Activated T-cell treated with anti-CD3 and anti-CD28 coated beads, Interleukin-2, amount 50 U/mL, for 1 hour (primary cell): ENCODE results near the gene CAMTA1.
"Not testable (repeated sequence)": the region's sequence is repeated elsewhere in the genome, so short reads cannot be mapped to it uniquely, and the experiment has no call there.

Experiments
- DNase-seq: peaks from one replicate; pipeline ENCODE4 v3.0.0-alpha.2; 2020

The CAMTA1 gene

GRCh38 chr1:7703321-7704213 is 918.3 kb downstream of the CAMTA1 start:
- DNase-seq: peak; percentile 45

GRCh38 chr1:7704214-7705047 is 919.2 kb downstream of the CAMTA1 start:
- peak; percentile 93 for DNase-seq

GRCh38 chr1:7705048-7705907 is 920.0 kb downstream of the CAMTA1 start:
- peak; percentile 52 for DNase-seq

- DNase-seq: no peak
These were observed 920.6 kb downstream of the CAMTA1 start for GRCh38 chr1:7705908-7706216.

GRCh38 chr1:7707527-7707926 is 922.3 kb downstream of the CAMTA1 start:
- DNase-seq: no peak

GRCh38 chr1:7708065-7708464 is 922.8 kb downstream of the CAMTA1 start:
- DNase-seq: not testable (repeated sequence)

GRCh38 chr1:7710859-7711258 is 925.6 kb downstream of the CAMTA1 start:
- DNase-seq: no peak

GRCh38 chr1:7712731-7713323 is 927.6 kb downstream of the CAMTA1 start:
- no peak for DNase-seq

- no peak for DNase-seq
These were observed 931.3 kb downstream of the CAMTA1 start for GRCh38 chr1:7716506-7716905.

- no peak for DNase-seq
These were observed 932.6 kb downstream of the CAMTA1 start for GRCh38 chr1:7717748-7718368.

GRCh38 chr1:7719468-7720094 is 934.3 kb downstream of the CAMTA1 start:
- no peak for DNase-seq

- DNase-seq: no peak
These were observed 936.9 kb downstream of the CAMTA1 start for GRCh38 chr1:7721940-7722669.

- no peak for DNase-seq
These were observed 937.4 kb downstream of the CAMTA1 start for GRCh38 chr1:7722670-7723012.

- no peak for DNase-seq
These were observed 941.4 kb downstream of the CAMTA1 start for GRCh38 chr1:7726623-7727022.

- no peak for DNase-seq
These were observed 942.7 kb downstream of the CAMTA1 start for GRCh38 chr1:7727809-7728471.

GRCh38 chr1:7729761-7730160 is 944.5 kb downstream of the CAMTA1 start:
- DNase-seq: no peak

GRCh38 chr1:7732331-7732730 is 947.1 kb downstream of the CAMTA1 start:
- no peak for DNase-seq

GRCh38 chr1:7733276-7733675 is 948.0 kb downstream of the CAMTA1 start:
- DNase-seq: no peak

- DNase-seq: no peak
These were observed 952.8 kb downstream of the CAMTA1 start for GRCh38 chr1:7738044-7738443.

- no peak for DNase-seq
These were observed 958.1 kb downstream of the CAMTA1 start for GRCh38 chr1:7743346-7743745.

GRCh38 chr1:7744882-7745281 is 959.6 kb downstream of the CAMTA1 start:
- DNase-seq: no peak
